Testis (tissue), 3 donors: ENCODE measurements around the gene FGFBP3. TPM values are rescaled to one million over a fixed set of nuclear protein-coding genes. Genes with fewer than 3 reads are reported as not detected.

ENCODE experiments used
- DNase-seq: peaks from one replicate; pipeline ENCODE4 v3.0.0-alpha.2; 2019
- H3K27ac ChIP-seq, 2 donors: fragments of 200-600 bp; sonication (generic); one replicate each; pipeline ENCODE4 v1.5.1; 2019
- H3K27me3 ChIP-seq: fragments of 200-600 bp; sonication (generic); one replicate; pipeline ENCODE4 v1.5.1; 2019
- H3K36me3 ChIP-seq: fragments of 200-600 bp; sonication (generic); one replicate; pipeline ENCODE4 v1.5.1; 2017; ENCODE audit warnings: low read depth; ENCODE audit errors: missing control alignments
- H3K4me1 ChIP-seq: fragments of 200-600 bp; sonication (generic); one replicate; pipeline ENCODE4 v1.5.1; 2019
- H3K4me3 ChIP-seq, 2 donors: fragments of 200-600 bp; sonication (generic); one replicate each; pipeline ENCODE4 v1.5.1; 2017 to 2019
- H3K9me3 ChIP-seq: fragments of 200-600 bp; sonication (generic); one replicate; pipeline ENCODE4 v1.5.1; 2017
- POLR2A ChIP-seq: fragments of 450-650 bp; IDR thresholded peaks from one replicate; pipeline ENCODE4 v1.6.1; 2017; ENCODE audit warnings: antibody characterized with exemption, mild to moderate bottlenecking, moderate library complexity
- WGBS, 2 donors: methylation state at CpG; one replicate each; pipeline ENCODE4 v1.1.5; 2018; 5-methylcytosine and 5-hydroxymethylcytosine counted together
- intact Hi-C: fragments of 100-400 bp; cut with DNase I; formaldehyde crosslinking; loops from one replicate; pipeline ENCODE4 v1.15.1; 2023; ENCODE audit warnings: low total_unique reads
- polyA plus RNA-seq: library from polyadenylated mRNA; stranded (reverse); fragments of 350-450 nt; fragmentation: Illumina TruSeq; extraction: RNeasy Lipid Tissue Mini Kit (QIAGEN cat#74804); gene quantifications from one replicate; pipeline ENCODE4 v1.2.3, GENCODE V29; 2014; ENCODE audit warnings: low read depth, low replicate concordance; ENCODE audit not compliant: insufficient read depth
- total RNA-seq, 2 donors: library from RNA; depleted of rRNA; stranded (reverse); fragments of >200 nt; gene quantifications; one replicate each; pipeline ENCODE4 v1.2.3, GENCODE V29; 2016
- TF ChIP-seq, protein P1 (sequence below), 3 experiments: fragments of 450-650 bp in 2 of 3; fragments of 200-600 bp in 1 of 3; sonication (generic) in 1 of 3; IDR thresholded peaks; one replicate each; pipeline ENCODE4 v1.5.1; 2016 to 2019; ENCODE audit warnings: antibody characterized with exemption in 3 of 3, mild to moderate bottlenecking in 2 of 3, moderate library complexity in 1 of 3

FGFBP3 gene
- total and polyA plus RNA-seq, 3 donors from 2014 or later = 0.82 to 1.4 (median 0.93) TPM

DNA sequence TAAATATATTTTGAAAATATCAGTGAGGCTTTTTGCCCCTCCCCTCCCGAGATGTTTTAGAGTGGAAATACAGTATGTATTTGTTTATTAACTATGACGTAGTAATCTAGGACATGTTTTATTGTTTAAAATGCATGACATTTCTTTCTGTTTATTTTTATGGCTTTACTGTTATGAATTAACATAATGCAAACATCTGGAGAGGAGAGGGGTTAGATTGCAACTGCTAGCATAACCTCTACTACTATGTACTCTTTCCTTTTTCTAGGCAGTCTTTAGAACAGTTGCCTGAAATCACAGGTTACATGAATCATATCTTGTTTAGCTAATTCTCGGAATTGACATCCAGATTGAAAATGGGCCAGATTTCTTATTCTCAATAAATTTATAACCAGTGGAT, 21.7 kb upstream of the FGFBP3 start:
- H3K9me3 ChIP-seq = no peaks in the 10 kb centered on the region
- H3K4me3 ChIP-seq = no peak overlapping the region
- TF ChIP-seq, protein P1, sequence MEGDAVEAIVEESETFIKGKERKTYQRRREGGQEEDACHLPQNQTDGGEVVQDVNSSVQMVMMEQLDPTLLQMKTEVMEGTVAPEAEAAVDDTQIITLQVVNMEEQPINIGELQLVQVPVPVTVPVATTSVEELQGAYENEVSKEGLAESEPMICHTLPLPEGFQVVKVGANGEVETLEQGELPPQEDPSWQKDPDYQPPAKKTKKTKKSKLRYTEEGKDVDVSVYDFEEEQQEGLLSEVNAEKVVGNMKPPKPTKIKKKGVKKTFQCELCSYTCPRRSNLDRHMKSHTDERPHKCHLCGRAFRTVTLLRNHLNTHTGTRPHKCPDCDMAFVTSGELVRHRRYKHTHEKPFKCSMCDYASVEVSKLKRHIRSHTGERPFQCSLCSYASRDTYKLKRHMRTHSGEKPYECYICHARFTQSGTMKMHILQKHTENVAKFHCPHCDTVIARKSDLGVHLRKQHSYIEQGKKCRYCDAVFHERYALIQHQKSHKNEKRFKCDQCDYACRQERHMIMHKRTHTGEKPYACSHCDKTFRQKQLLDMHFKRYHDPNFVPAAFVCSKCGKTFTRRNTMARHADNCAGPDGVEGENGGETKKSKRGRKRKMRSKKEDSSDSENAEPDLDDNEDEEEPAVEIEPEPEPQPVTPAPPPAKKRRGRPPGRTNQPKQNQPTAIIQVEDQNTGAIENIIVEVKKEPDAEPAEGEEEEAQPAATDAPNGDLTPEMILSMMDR (IDR thresholded peaks at IDR 0.05) = no peak
- TF ChIP-seq POLR2A = no peak
- intact Hi-C loops = no loop called here
- DNase-seq = no peak
- H3K36me3 ChIP-seq = no peaks in the 10 kb centered on the region
- H3K27me3 ChIP-seq = no peaks in the 10 kb centered on the region
- WGBS, 2 donors = 77 to 84% methylated on average over 3 of the region's 3 CpGs
- no peak overlapping the region for H3K27ac ChIP-seq
- peaks cover 10% of the 10 kb centered on the region for H3K4me1 ChIP-seq

DNA sequence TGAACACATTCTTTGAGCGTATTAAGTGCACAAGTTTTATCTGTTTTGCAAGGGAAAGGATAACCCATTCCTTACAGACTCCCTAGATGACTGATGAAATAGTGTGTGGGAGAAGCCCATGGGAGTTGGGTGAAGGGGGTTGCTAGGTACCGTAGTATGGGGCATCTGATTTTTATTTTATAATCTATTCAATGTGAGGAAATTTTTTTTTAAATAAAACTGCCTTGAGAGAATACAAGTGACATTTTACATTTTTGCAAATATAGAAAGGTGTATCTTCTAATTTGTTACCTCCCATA, 15.7 kb upstream of the FGFBP3 start:
- Histone ChIP-seq H3K27me3 (no peaks in the 10 kb centered on the region), H3K4me1 (peaks cover 14% of the 10 kb centered on the region), H3K9me3 (no peaks in the 10 kb centered on the region), H3K36me3 (no peaks in the 10 kb centered on the region), H3K4me3 (peak overlapping the region in 1 of 2 donors; percentile 81), H3K27ac (no peak overlapping the region)
- WGBS, 2 donors = 18 to 21% methylated on average over 2 of the region's 2 CpGs
- DNase-seq = no peak
- TF ChIP-seq POLR2A = no peak
- TF ChIP-seq, protein P1 (IDR thresholded peaks at IDR 0.05) = no peak
- intact Hi-C loops = no loop called here

DNA sequence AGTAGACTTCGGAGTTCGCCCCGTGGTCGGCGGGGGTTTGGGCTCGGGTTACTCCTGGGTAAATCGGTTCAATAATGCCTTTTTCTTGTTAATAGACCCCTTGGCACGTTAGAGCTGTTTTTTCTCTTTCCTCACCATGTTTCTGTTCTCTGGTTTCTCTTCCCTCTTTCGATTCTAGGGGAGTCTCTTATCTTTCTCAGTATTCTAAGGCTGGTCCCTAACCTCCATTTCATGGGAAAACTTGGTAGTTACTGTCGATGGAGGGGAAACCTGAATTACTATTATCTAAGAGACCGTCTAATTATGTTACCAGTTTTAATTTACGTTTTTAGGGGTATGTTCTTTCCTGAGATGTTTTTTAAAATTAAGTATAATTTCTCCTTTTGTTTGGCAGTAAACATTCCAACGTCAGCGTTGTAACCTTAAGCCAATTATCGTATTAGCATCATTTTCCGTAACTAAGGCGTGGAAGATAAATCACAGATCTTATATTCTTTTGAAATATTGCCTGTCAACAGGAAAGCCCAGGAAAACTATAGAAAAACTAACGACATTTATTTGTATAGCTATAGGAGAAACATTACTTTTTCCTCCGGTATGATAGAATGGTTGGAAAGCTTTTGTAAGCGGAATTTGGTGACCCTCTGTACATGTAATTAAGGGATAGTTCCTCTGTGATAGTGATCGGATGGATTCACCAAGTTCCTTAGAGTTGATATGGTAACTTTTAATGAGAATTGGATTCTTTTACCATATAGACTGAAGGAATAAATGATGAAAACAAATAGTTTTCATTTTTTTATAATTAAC, 15.1 kb upstream of the FGFBP3 start:
- H3K27me3 ChIP-seq = no peaks in the 10 kb centered on the region
- 2% methylated on average over 21 of the region's 21 CpGs for WGBS, 2 donors
- no peaks in the 10 kb centered on the region for H3K36me3 ChIP-seq
- H3K4me3 ChIP-seq = peak overlapping the region; percentile 81 to 92
- peak overlapping the region; percentile 92 to 97 for H3K27ac ChIP-seq
- no peak for DNase-seq
- H3K9me3 ChIP-seq = no peaks in the 10 kb centered on the region
- peaks cover 14% of the 10 kb centered on the region for H3K4me1 ChIP-seq
- intact Hi-C loops = no loop called here
- TF ChIP-seq POLR2A = no peak
- TF ChIP-seq, protein P1 (IDR thresholded peaks at IDR 0.05) = no peak

DNA sequence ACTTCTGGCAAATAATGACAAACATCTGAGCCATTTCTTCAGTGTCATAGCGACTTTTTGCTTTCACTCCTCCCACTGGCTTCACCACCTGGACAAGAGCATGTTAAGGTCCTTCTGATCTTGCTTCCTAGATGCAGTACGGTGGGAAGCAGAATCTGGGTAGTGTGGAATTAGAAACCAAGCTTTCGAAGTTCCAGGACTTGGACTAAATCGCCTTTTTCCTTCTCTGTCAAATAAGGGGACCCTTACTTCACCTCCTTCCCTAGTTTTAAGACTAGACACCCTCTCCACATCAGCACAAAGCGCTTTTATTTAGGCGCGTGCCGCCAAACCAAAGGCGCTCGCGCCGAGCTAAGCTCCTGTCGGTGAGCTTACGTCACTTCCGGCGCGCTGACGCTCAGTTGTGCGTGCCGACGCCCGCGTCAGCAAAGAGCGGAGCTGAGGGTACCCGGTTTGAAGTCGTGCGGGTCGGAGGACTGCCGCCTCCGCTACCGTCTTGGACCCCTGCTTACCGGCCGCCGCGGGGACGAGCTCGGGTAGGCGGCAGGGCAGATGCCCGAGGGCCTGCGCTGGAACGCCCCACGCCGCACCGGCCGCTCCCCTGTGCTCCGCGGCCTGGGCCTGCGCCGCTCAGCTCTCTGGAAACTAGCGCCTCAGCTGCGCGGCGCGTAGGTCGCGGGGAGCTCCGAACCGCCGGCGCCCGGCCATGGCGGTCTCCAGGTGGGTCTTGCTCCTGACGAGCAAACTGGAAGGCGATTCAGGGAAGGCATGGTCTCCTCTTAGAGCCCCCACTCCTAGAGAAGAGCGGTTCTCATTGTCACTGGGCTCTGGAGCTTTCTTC, 14.3 kb upstream of the FGFBP3 start, which contains the start of gene BTAF1:
BTAF1 (plus strand) TSS at position 400 of the 841 bp plus-strand sequence; CDS start at position 707, 307 bp downstream.
- WGBS, 2 donors = 0% methylated on average over 15 to 65 of the region's 65 CpGs
- intact Hi-C loops = no loop called here
- Histone ChIP-seq H3K4me3 (peak within 1 kb of the TSS; percentile 81 to 92), H3K27ac (peak within 1 kb of the TSS; percentile 92 to 97), H3K9me3 (no peaks in the 10 kb centered on the region), H3K4me1 (peaks cover 8% of the 10 kb centered on the region), H3K36me3 (no peaks in the 10 kb centered on the region), H3K27me3 (no peaks in the 10 kb centered on the region)
- peak; percentile 74 for TF ChIP-seq POLR2A
- TF ChIP-seq, protein P1 (IDR thresholded peaks at IDR 0.05) = peak in 1 of 3 experiments; percentile 6
- peak; percentile 97 for DNase-seq
